Lung microvascular endothelial cell (primary cell): ENCODE data around the gene EFR3B. TPM values are rescaled to one million over a fixed set of nuclear protein-coding genes. Genes with fewer than 3 reads are reported as not detected.

ENCODE experiments used
- DNase-seq, 2 donors: peaks; one replicate each; pipeline versions ENCODE4 v3.0.0 to v3.0.0-alpha.2; 2010; ENCODE audit warnings: low read depth in 2 of 2
- total RNA-seq: library from RNA; depleted of rRNA; stranded (reverse); fragments of >200 nt; gene quantifications from 2 replicates; pipeline ENCODE4 v1.2.1, GENCODE V29; 2014

EFR3B gene
- total RNA-seq, 1 donor from 2014 or later, result 1.4 TPM

GRCh38 chr2:25184254-25184653, 142.4 kb downstream of the EFR3B start:
- DNase-seq, result no peak

GRCh38 chr2:25187729-25188350, 146.0 kb downstream of the EFR3B start:
- no peak for DNase-seq

- DNase-seq, result no peak
Observed at GRCh38 chr2:25188405-25188804, 146.5 kb downstream of the EFR3B start.

DNA sequence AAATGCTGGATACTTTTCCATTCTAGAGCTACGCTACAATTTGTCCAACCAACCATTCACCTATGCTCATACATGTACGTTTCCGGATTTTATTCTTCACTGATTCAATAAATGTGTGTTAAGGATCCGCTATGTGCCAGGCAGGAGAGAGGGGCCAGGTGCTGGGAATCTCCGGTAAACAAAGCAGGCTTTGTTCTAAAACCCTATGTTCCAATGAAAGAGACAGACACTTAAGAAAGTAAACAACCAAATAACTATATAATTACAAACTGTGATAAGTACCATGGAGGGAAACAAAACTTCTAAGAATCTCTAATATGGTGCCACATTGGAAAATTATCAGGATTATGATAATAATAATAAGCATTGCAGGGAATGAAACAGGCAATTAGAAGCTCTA, 148.7 kb downstream of the EFR3B start:
- DNase-seq, result no peak

DNA sequence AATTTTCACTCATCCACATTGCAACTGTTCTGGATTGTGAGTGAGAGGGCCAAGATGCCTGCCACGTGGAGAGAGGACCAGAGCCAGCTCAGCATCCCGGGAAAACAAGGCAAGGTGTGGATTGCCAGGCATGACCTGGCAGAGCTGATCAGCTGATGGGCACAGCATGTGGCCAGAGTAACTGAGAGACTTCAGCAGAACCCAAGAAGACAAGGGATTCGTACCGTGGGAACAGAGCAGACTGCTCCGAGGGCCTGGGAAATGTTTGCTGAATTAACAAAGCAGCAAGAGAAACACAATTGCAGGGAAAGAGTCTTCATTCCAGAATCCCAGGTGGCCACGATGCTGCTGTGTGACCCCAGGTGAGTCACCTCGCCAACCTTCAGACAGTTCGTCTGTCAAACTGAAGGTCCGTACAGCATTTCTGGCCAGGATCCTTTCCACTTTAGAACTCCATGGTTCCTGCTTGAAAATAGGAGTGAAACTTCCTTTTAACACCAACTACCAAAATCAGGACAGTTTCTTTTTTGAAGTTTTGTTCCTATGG, 152.8 kb downstream of the EFR3B start:
- no peak for DNase-seq

DNA sequence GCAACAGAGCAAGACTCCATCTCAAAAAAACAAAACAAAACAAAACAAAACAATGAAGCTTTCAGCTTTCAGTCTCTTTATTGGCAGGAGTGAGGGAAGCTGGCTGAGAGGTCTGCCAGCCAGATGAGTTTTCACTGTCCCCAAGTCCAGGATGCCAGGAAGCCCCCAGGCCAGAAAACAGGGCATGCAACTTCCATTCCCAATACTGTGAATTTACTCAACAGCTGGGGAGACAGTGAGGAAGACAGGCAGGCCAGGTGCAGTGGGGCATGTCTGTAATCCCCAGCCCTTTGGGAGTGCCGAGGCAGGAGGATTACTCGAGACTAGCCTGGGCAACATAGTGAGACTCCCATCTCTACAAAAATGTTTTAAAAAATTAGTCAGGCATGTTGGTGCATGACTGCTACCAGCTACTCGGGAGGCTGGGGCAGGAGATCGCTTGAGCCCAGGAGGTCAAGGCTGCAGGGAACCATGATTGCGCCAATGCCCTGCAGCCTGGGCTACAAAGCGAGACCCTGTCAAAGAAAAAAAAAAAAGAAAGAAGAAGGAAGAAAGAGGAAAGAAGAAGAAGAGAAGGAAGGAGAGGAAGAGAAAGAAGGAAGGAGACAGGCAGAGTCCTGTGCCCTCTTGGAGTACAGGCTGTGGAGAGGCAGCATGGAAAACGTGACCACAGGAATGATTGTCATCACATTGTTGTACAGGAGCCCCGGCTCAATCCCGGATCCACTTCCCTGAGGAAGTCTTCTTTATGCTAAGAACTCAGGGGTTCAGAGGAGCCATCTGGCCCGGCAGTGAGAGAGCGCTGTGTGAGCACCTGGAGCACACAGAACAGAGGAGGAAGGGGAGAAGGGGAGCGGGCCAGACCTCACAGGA, 155.7 kb downstream of the EFR3B start:
- no peak for DNase-seq

GRCh38 chr2:25198209-25198525, 156.3 kb downstream of the EFR3B start:
- DNase-seq, result no peak

DNA sequence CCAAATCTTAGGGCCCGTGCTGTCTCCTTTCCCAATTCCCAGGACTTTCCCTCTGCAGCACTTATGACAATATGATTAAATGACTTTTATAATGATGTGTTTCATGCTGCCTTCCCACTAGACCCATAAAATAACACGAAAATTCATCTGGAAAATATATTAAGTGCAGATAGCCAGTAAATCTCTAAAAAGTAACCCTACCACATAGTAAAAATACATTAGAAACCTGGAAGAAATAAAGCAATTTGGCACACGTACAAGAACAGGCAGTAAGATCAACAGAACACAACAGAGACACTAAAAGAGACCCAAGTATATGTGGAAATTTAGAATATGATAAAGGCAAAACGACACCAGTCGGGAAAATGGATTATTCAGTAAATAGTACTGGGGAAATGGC, 156.7 kb downstream of the EFR3B start:
- no peak for DNase-seq

DNA sequence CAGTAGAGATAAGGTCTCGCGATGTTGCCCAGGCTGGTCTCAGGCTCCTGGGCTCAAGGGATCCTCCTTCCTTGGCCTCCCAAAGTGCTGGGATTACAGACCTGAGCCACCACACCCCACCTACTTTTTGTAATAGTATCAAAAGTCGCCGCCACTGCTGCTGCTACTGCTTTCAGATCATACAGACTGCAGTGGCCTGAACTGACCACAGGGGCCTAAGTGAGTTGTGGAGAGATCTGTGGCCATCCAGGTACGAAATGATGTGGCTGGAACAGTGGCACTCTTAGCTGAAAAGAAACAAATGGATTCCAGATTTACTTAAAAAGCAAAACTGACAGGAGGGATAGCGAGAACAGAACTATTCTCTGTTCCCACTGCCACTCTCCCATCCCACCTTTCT, 159.4 kb downstream of the EFR3B start:
- DNase-seq, result peak in 1 of 2 donors; percentile 32

- DNase-seq, result no peak
Observed at GRCh38 chr2:25201794-25202193, 159.9 kb downstream of the EFR3B start.

DNA sequence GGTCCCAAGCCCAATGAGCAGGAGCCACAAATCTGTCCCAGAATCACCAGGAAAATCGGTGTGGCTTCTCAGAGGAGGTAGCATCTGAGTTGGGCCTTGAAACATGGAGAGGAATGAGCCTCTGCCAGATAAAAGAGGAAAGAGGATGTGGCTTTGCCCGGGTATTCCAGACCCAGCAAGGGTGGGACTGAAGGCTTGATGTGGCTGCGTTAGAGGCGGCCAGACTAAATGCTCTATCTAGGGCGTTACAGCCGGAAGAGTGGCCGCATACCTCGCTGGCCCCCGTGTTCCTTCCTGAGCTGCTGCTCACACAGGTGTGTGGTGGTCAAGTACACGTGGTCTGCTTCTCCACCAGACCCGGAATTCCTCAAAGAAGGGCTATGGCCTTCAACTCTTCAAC, 160.4 kb downstream of the EFR3B start:
- no peak for DNase-seq

DNA sequence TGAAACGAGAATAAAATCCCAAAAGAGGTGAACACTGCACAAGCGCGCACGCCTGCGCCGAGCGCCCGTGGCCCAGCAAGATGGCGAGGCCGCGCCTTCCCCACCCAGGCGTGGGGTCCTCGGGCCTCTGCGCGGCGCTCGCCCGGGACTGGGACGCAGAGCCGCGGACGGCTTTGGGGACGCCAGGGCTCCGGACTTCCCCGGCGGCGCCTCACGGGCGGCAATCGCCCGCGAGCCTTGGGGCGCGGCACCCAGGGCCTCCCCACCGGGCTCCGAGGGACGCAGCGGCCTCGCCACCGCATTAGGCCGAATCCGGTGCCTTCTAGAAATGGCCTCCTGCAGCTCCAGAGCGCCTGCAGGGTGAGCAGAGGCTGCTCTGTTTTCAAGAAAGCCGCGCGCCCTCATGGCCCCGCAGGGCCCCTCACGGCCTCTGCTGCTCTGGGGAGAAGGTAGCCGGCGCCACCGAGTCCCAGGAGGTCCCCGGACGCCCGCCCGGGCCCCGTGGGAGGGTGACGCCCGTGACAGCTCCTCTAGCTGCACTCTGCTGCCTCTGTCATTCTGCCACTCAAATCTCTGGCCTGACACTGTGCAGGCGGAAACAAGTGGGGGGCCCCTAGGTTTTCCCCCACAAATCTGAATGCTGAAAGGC, 162.4 kb downstream of the EFR3B start:
- no peak for DNase-seq

DNA sequence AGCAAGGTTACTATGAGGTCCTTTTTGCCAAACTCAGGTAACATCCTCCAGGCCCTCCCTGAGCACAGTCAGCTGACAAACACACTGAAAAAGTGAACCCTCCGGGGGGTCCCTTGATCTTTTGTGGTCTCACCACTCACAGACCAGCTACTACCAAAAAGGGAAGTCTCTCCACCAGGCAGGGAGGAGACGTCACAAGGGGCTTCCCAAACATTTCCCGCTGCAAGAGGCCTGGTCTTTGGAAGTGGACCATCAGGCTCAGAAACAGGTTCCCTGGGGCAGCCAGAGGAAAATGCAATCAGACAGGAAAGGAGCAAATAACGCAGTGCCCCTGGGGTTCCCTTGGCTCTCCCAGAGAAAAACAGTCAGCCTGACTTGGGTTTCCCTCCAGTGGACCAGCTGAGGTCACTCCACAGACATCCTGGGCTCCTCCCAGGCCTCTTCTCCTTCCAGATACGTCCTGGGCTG, 165.2 kb downstream of the EFR3B start:
- no peak for DNase-seq

Other genes with a start within 250 kb of the EFR3B start
- gene PTRHD1, start 248.7 kb upstream of the EFR3B start, total RNA-seq, result 37.3 and 42.5 TPM in 2 replicates
- 6.2 and 9.6 TPM in 2 replicates for gene CENPO, start 248.7 kb upstream of the EFR3B start, total RNA-seq
- 5.2 and 15.5 TPM in 2 replicates for gene ADCY3, start 121.8 kb upstream of the EFR3B start, total RNA-seq
- gene DNAJC27, start 70.1 kb upstream of the EFR3B start, total RNA-seq, result 0.87 and 1.6 TPM in 2 replicates
- 0.22 and 0.99 TPM in 2 replicates for gene POMC, start 126.5 kb downstream of the EFR3B start, total RNA-seq